ENCODE results near the gene ALG5. TPM values are rescaled to one million over a fixed set of nuclear protein-coding genes. Genes with fewer than 3 reads are reported as not detected.

Gene ALG5
- total RNA-seq, 6 experiments from 2014 or later, result 22.9 to 30.0 (median 28.5) TPM

DNA sequence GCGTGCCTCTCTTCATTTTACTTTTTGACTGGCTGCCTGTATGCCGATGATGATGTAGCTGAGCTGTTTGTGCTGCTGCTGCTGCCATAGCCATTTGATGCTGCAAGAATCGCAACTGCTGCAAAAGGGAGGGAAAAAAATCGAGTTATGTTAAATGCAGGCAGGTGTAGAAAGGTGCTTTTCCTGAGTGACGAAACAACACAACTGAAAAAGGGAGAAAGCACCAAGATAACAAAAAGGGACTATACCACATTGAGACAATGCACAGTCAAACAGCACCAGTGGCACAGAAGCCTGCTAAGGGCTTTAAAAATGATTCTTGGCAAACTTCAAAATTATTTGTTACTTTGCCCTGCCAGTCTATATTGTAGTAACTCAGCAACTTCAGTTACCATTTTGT is 10.6 kb upstream of the ALG5 start:
- H3K36me3 ChIP-seq, result peaks cover 6 to 71% (median 29%) of the 10 kb centered on the region in 4 donors
- H3K9me3 ChIP-seq, result no peaks in the 10 kb centered on the region
- no peak overlapping the region for H3K4me3 ChIP-seq
- H3K27me3 ChIP-seq, result no peaks in the 10 kb centered on the region
- ATAC-seq (no peak), DNase-seq (no peak)
- intact Hi-C loops (cut with DNase I), result loop anchor here in 1 of 2 donors (10.0 kb wide), 1 partner anchor 45 kb away; the partner anchor contains the start of gene SUPT20H
- 78% methylated on average over 5 of the region's 5 CpGs for WGBS (ENCODE audit: insufficient coverage, low coverage, low lambda C conversion rate, missing lambda C conversion rate)
- H3K4me1 ChIP-seq, result no peaks in the 10 kb centered on the region
- no peak for TF ChIP-seq POLR2A (IDR thresholded peaks at IDR 0.05)
- TF ChIP-seq, protein P1, sequence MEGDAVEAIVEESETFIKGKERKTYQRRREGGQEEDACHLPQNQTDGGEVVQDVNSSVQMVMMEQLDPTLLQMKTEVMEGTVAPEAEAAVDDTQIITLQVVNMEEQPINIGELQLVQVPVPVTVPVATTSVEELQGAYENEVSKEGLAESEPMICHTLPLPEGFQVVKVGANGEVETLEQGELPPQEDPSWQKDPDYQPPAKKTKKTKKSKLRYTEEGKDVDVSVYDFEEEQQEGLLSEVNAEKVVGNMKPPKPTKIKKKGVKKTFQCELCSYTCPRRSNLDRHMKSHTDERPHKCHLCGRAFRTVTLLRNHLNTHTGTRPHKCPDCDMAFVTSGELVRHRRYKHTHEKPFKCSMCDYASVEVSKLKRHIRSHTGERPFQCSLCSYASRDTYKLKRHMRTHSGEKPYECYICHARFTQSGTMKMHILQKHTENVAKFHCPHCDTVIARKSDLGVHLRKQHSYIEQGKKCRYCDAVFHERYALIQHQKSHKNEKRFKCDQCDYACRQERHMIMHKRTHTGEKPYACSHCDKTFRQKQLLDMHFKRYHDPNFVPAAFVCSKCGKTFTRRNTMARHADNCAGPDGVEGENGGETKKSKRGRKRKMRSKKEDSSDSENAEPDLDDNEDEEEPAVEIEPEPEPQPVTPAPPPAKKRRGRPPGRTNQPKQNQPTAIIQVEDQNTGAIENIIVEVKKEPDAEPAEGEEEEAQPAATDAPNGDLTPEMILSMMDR (IDR thresholded peaks at IDR 0.05), result no peak
- no peak overlapping the region for H3K27ac ChIP-seq

GRCh38 chr13:37001921-37002250 is 2.7 kb upstream of the ALG5 start:
- H3K27ac ChIP-seq, result no peak overlapping the region
- H3K27me3 ChIP-seq, result no peaks in the 10 kb centered on the region
- 32% methylated on average over 3 of the region's 3 CpGs for WGBS (ENCODE audit: insufficient coverage, low coverage, low lambda C conversion rate, missing lambda C conversion rate)
- no peaks in the 10 kb centered on the region for H3K9me3 ChIP-seq
- TF ChIP-seq, protein P1 (IDR thresholded peaks at IDR 0.05), result no peak
- TF ChIP-seq POLR2A (IDR thresholded peaks at IDR 0.05), result no peak
- DNase-seq (no peak), ATAC-seq (no peak)
- H3K4me3 ChIP-seq, result peak overlapping the region in 1 of 3 donors; percentile 73
- H3K4me1 ChIP-seq, result peaks cover 0 to 14% (median 4%) of the 10 kb centered on the region in 4 donors
- peaks cover 0 to 31% (median 13%) of the 10 kb centered on the region in 4 donors for H3K36me3 ChIP-seq
- intact Hi-C loops (cut with DNase I), result loop anchor here in 1 of 2 donors (10.0 kb wide), 1 partner anchor 53 kb away; the partner anchor contains the start of gene SUPT20H

DNA sequence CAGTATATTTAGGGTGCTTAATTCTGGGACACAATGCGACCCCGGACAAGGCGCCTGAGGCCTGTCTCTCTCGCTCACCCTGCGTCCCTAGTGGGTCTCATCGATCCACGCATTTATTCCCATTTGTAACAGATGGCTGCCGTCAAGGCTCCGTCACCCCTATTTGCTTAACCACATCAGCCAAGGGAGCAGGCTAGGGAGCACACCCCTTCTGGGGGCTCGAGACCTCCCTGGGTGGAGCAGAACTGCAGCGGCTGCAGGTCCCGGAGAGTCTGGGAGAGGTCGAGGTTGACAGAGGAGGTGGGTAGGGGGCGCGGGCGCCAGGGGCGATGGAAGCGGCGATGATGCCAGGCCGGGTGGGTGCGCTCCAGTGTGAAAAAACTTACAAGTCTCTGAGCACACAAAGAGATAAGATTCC is 507 bp downstream of the ALG5 start:
- DNase-seq (peak; percentile 51 to 58 (median 56)), ATAC-seq (peak in 1 of 4 donors; percentile 1)
- Histone ChIP-seq H3K9me3 (no peaks in the 10 kb centered on the region), H3K27me3 (no peaks in the 10 kb centered on the region), H3K4me3 (peak overlapping the region; percentile 73 to 94 (median 94)), H3K36me3 (peaks cover 0 to 28% (median 5%) of the 10 kb centered on the region in 4 donors), H3K27ac (peak overlapping the region; percentile 72 to 96 (median 93)), H3K4me1 (peaks cover 0 to 14% (median 4%) of the 10 kb centered on the region in 4 donors)
- 0% methylated on average over 17 of the region's 21 CpGs for WGBS (ENCODE audit: insufficient coverage, low coverage, low lambda C conversion rate, missing lambda C conversion rate)
- intact Hi-C loops (cut with DNase I), result no loop called here
- TF ChIP-seq, protein P1 (IDR thresholded peaks at IDR 0.05), result no peak
- TF ChIP-seq POLR2A (IDR thresholded peaks at IDR 0.05), result no peak

DNA sequence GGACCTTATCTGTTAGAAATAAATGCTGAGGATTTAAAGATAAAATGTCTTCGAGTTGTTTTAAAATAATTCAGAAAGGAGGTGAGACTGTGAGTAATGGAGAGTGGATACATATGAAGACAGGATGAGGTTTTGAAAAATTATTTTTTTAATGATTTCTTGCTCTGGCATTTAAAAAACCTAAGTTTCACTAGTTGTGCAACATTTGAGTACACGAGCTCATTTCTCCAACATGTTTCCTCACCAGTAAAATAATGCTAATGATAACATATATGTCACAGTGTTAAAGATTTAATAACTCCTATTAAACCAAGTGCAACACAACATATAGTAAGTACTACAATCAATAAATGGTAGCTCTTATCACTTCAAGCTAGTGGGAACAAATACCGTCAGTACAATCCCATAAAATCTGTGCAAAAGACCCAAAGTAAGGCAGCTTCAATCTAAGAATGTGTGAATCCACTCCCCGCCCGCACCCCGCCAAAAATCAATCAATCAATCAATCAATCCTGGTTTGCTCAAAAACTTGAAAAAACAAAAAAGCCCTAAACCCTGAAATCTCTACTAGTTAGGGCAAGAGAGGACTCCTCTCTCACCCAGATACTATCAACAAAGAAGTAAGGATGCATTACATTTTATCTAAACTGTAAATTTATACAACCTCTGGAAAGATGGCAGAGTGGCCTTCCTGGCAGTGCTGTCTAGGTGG is 1.3 kb downstream of the ALG5 start:
- Histone ChIP-seq H3K4me1 (peaks cover 0 to 14% (median 4%) of the 10 kb centered on the region in 4 donors), H3K27me3 (no peaks in the 10 kb centered on the region), H3K36me3 (peaks cover under 1 to 28% (median 10%) of the 10 kb centered on the region in 4 donors), H3K27ac (no peak overlapping the region), H3K4me3 (peak overlapping the region; percentile 73 to 94 (median 94)), H3K9me3 (no peaks in the 10 kb centered on the region)
- no peak for ATAC-seq
- intact Hi-C loops (cut with DNase I), result no loop called here
- no peak for DNase-seq
- no peak for TF ChIP-seq POLR2A (IDR thresholded peaks at IDR 0.05)
- TF ChIP-seq, protein P1 (IDR thresholded peaks at IDR 0.05), result no peak
- WGBS (ENCODE audit: insufficient coverage, low coverage, low lambda C conversion rate, missing lambda C conversion rate), result 28% methylated on average over 6 of the region's 6 CpGs
